A549 treated with Hydrocortisone at 1 μM for 4 hours (cell line): Measurements from ENCODE around the gene ZNF296. TPM values are rescaled to one million over a fixed set of nuclear protein-coding genes. Genes with fewer than 3 reads are reported as not detected.

Experiments used
- total RNA-seq: library from RNA; stranded (reverse); fragments of 200-300 nt; extraction: Qiagen RNA extraction; gene quantifications from 5 replicates; pipeline ENCODE4 v1.2.3, GENCODE V29; 2022

The ZNF296 gene
- total RNA-seq: 10.4 to 18.7 TPM (median 17.3 TPM) in 5 replicates

DNA sequence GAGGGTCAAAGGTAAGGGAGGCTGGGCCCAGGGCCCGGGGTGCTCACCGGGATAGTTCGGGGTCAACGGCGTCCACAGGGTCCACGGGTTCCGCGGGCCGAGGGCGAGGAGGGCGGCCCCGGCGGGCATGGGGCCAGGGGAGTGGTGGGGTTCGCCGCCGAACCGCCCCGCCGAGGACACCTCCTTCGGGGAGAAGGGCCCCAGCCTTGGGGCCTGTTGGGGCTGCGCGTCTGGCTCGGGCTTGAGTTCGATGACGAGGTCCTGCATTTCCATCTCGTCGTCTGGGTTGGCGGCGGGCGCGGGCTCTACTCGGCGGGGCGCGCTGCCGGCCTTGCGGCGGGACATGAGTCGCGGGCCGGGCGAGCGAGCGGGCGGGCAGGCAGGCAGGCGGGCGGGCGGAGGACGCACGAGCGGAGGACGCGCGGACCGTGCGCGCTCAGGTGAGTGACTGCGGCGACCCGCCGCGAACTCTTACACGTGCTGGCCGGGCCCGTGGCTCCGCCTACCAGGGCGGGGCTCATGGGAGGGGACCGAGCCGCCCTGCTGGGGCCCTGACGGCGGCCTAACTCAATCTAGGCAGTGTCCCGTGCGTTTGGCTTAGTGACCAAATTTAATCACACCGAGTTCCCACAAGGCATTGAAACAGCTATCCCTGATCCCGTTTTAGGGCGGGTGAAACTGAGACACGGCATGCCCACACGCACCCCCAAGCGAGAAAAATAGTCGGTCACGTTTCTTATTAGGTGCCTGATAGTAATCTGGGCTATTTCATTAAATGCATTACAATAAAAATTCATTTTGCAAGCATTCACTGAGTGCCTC, at the start of gene ZNF296:
Gene ZNF296, minus strand, starts transcription at position 450 of the 822 bp plus-strand sequence. Its CDS starts 105 bp downstream, at position 345.

DNA sequence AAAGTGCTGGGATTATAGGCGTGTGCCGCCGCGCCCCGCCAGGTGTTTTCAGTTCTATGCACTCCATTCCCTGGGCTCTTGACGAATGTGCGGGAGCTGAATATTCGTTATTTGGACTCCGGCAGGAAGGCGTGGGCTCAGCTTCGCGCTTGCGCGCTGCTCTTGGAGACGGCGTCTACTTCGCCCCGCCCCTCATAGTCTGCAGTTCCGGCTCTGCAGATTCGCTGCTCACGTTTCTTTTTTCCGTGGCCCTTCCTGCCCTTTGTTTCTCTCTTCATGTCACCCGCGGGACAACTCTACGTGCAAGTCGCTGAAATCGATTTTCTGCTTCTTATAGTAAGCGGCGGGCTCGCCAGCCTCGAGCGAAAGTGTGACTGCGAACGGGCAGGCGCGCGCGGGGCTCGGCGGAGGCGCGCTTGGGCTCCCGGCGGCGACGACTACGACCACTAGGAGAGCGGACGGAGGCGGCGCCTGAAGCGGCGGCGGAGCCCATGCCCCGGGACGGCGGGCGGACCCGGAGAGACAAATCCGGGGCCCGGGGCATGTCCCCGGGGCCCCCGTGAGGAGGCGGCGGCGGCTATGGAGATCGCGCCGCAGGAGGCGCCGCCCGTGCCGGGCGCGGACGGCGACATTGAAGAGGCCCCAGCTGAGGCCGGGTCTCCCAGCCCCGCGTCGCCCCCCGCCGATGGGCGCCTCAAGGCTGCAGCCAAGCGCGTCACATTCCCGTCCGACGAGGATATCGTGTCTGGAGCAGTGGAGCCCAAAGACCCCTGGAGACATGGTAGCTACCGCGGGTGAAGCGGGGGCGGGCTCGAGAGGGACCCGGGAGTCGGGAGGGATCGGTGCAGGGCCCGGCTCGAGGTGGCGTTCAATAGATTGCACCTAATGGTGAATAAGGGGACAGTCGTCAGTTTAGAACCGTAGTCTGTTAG, 16.7 kb upstream of the ZNF296 start, which contains the start of gene PPP1R37:
Gene PPP1R37, plus strand, starts transcription at position 433 of the 932 bp plus-strand sequence. Its CDS starts 147 bp downstream, at position 580.

DNA sequence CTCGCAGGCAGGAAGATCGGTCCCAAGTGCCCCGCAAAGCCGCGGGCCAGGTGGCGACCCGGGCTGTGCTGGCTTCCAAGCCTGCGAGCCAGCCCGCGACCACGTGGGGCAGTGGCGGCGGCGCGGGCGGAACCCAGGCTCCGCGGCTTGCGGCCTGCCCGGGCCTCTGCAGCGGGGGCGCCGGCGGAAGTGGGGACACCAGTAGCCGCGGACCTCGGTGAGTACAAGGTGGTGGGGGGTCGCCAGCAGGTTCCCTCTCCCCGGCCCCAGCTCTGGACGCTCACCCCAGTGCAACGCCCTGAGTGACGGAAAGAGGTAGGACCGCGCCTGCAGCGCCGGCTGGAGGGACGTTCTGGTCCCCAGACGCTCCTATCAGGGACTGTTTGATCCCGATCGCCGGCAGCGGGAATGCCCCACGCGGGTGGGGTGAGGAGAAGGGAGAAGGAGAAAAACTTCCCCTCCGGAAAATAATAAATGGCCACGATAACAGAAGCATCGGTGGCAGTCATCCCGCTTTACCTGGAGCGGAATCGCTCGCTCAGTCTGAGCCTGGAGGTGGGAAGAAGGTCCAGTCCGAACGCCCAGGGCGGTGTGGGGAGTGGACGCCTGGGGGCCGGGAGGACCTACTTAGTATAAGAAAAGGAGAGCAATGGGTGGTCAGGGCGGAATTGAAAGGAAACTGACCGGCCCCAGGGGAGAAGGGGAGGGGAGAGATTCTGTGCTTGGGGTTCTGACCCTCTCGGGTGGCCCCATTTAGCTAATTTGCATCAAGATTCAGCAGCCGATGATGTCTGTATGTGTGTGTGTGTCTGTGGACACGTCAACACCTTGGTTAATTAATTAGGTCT, 3.0 kb upstream of the ZNF296 start, which contains the start of gene GEMIN7:
Gene GEMIN7, plus strand, starts transcription at position 198 of the 848 bp plus-strand sequence. CDS start 10,855 bp downstream, outside the sequence.

DNA sequence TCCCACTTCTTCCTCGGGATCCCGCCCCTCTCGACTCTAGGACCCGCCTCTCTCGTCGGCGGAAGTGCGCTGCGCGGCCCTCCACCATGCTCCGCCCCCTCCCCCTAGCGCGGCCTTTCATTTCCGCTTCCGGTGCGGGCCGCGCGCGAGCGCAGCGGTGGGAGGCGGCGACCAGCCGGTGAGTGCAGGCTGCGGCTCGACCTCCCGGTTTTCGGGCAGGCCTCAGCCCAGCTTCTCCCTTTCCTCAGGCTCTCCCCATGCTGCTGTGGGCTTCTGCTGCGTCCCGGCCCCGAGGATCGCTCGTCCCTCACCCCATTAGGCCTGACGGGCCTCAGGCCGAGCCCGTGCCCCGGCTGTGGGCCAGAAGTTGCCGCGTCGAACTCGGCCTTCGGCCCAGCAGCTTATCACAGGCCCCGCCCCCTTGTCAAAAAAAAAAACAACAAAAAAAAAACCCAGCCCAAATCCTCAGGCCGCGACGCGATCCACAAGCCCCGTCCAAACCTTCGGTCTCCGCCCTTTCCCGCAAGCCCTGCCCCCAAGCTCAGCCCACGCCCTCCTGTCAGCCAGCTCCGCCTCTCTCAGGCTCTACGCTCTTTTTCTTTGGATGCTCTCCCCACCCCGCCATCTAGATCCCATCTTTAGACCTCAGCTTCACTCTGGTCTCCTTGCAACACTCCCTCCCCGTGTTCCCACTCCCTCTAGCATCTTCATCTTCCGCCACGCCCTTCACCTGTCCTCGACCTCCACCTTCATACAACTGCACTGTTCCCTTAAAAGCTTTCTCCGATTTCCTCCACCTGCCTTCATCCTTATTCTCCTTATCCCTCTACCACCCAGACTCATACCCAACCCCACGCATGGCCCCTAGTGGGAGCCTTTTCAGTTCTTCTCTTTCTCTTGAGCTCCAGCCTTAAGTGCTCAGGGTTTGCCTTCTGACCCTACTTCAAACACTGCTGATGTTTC, 37.1 kb downstream of the ZNF296 start, which contains the start of gene CLASRP:
Gene CLASRP, plus strand, starts transcription at position 115 of the 963 bp plus-strand sequence. CDS start 1,168 bp downstream, outside the sequence.

Other genes with a start within 250 kb of the ZNF296 start
- 69.2 to 81.2 TPM (median 78.2 TPM) in 5 replicates for gene NECTIN2, start 230.2 kb downstream of the ZNF296 start, total RNA-seq
- gene TOMM40, start 185.2 kb downstream of the ZNF296 start, total RNA-seq: 189 to 243 TPM (median 226 TPM) in 5 replicates
- 11.7 to 21.1 TPM (median 12.6 TPM) in 5 replicates for gene APOE, start 170.7 kb downstream of the ZNF296 start, total RNA-seq
- gene APOC1, start 161.9 kb downstream of the ZNF296 start, total RNA-seq: 94.7 to 123 TPM (median 118 TPM) in 5 replicates
- gene APOC4, start 134.2 kb downstream of the ZNF296 start, total RNA-seq: not detected in 5 replicates
- 0.30 TPM in 1 of 5 replicates, not detected in the others for gene APOC2, start 130.4 kb downstream of the ZNF296 start, total RNA-seq
- 151 to 173 TPM (median 167 TPM) in 5 replicates for gene CLPTM1, start 121.1 kb downstream of the ZNF296 start, total RNA-seq
- gene RELB, start 75.0 kb downstream of the ZNF296 start, total RNA-seq: 21.3 to 43.3 TPM (median 38.2 TPM) in 5 replicates
- gene CLASRP, start 37.4 kb downstream of the ZNF296 start, total RNA-seq: 55.9 to 67.9 TPM (median 66.7 TPM) in 5 replicates
- 90.8 to 101 TPM (median 95.9 TPM) in 5 replicates for gene GEMIN7, start 2.8 kb upstream of the ZNF296 start, total RNA-seq
- 32.8 to 43.5 TPM (median 38.7 TPM) in 5 replicates for gene PPP1R37, start 16.7 kb upstream of the ZNF296 start, total RNA-seq
- 0.56 to 0.90 TPM (median 0.77 TPM) in 5 replicates for gene NKPD1, start 84.5 kb upstream of the ZNF296 start, total RNA-seq
- gene TRAPPC6A, start 101.8 kb upstream of the ZNF296 start, total RNA-seq: 37.4 to 50.6 TPM (median 40.1 TPM) in 5 replicates
- gene BLOC1S3, start 102.3 kb upstream of the ZNF296 start, total RNA-seq: 25.7 to 31.9 TPM (median 29.7 TPM) in 5 replicates
- gene EXOC3L2, start 168.9 kb upstream of the ZNF296 start, total RNA-seq: 1.5 to 2.5 TPM (median 2.0 TPM) in 5 replicates
- 6.7 to 12.7 TPM (median 8.1 TPM) in 5 replicates for gene MARK4, start 174.8 kb upstream of the ZNF296 start, total RNA-seq
- gene CKM, start 246.4 kb upstream of the ZNF296 start, total RNA-seq: 0.05 TPM in 1 of 5 replicates, not detected in the others